Astrocyte (in vitro differentiated cells and primary cell): ENCODE results near the gene SLC30A4.

Source experiments
- CTCF ChIP-seq: IDR thresholded peaks from 2 replicates; pipeline ENCODE4 v1.5.1; 2011; ENCODE audit warnings: low read depth, mild to moderate bottlenecking, inconsistent platforms, low read length, moderate library complexity; ENCODE audit not compliant: insufficient read depth
- EZH2 ChIP-seq: IDR thresholded peaks from 2 replicates; pipeline ENCODE4 v1.6.1; 2012; ENCODE audit warnings: mild to moderate bottlenecking, low read length, inconsistent platforms; ENCODE audit not compliant: insufficient read depth

GRCh38 chr15:45442507-45443135, 79.9 kb downstream of the SLC30A4 start:
- TF ChIP-seq CTCF (no peak), EZH2 (no peak)
